Mesenchymal stem cell (in vitro differentiated cells and primary cell): ENCODE results near the gene CECR2.

Experiments
- DNase-seq: peaks from one replicate; pipeline ENCODE4 v3.0.0-alpha.2; 2013
- H2AFZ ChIP-seq: one replicate; pipeline ENCODE4 v1.6.1; 2013; ENCODE audit warnings: low read depth, mild to moderate bottlenecking, control low read depth, inconsistent platforms, low read length, moderate library complexity
- H2AK5ac ChIP-seq: 2 replicates; pipeline ENCODE4 v1.6.1; 2013; ENCODE audit warnings: low read length, moderate library complexity, mild to moderate bottlenecking, inconsistent platforms; ENCODE audit not compliant: severe bottlenecking
- H2BK120ac ChIP-seq: one replicate; pipeline ENCODE4 v1.6.1; 2013; ENCODE audit warnings: low read depth, mild to moderate bottlenecking, inconsistent platforms, low read length, moderate library complexity
- H2BK12ac ChIP-seq, 2 experiments: one replicate each; pipeline ENCODE4 v1.6.1; 2013; ENCODE audit warnings: inconsistent platforms in 2 of 2, low read length in 2 of 2, mild to moderate bottlenecking in 2 of 2, moderate library complexity in 2 of 2, control low read depth in 1 of 2
- H2BK15ac ChIP-seq: one replicate; pipeline ENCODE4 v1.6.1; 2013; ENCODE audit warnings: mild to moderate bottlenecking, low read depth, inconsistent platforms; ENCODE audit not compliant: poor library complexity, severe bottlenecking
- H2BK5ac ChIP-seq: 2 replicates; pipeline ENCODE4 v1.6.1; 2013; ENCODE audit warnings: low read depth, mild to moderate bottlenecking, low read length, control low read depth, inconsistent platforms; ENCODE audit not compliant: poor library complexity, severe bottlenecking
- H3K14ac ChIP-seq, 2 experiments: one replicate each; pipeline ENCODE4 v1.6.1; 2013; ENCODE audit warnings: inconsistent platforms in 2 of 2, low read length in 2 of 2, control low read depth in 1 of 2, mild to moderate bottlenecking in 1 of 2, moderate library complexity in 1 of 2
- H3K18ac ChIP-seq, 2 experiments: one replicate each; pipeline ENCODE4 v1.6.1; 2013; ENCODE audit warnings: inconsistent platforms in 2 of 2, low read length in 2 of 2, control low read depth in 1 of 2, low read depth in 1 of 2, mild to moderate bottlenecking in 1 of 2
- H3K23ac ChIP-seq, 2 experiments: one replicate each; pipeline ENCODE4 v1.6.1; 2013; ENCODE audit warnings: inconsistent platforms in 2 of 2, low read length in 2 of 2, mild to moderate bottlenecking in 2 of 2, moderate library complexity in 2 of 2, control low read depth in 1 of 2
- H3K27ac ChIP-seq: 2 replicates; pipeline ENCODE4 v1.5.1; 2013; ENCODE audit warnings: mild to moderate bottlenecking, moderate library complexity, low read length, control low read depth, inconsistent platforms; ENCODE audit not compliant: poor library complexity, severe bottlenecking
- H3K27me3 ChIP-seq, 2 experiments: 2 replicates each; pipeline versions ENCODE4 v1.6.1 to v1.7.0; 2013; ENCODE audit warnings: low read length in 2 of 2, mild to moderate bottlenecking in 2 of 2, moderate library complexity in 2 of 2, control low read depth in 1 of 2, inconsistent platforms in 1 of 2; ENCODE audit not compliant: control insufficient read depth in 1 of 2, insufficient read depth in 1 of 2
- H3K36me3 ChIP-seq, 2 experiments: 2 replicates each; pipeline versions ENCODE4 v1.6.1 to v1.7.0; 2013; ENCODE audit warnings: low read length in 2 of 2, control low read depth in 1 of 2, inconsistent platforms in 1 of 2, low read depth in 1 of 2, mild to moderate bottlenecking in 1 of 2; ENCODE audit not compliant: insufficient read depth in 2 of 2, control insufficient read depth in 1 of 2
- H3K4ac ChIP-seq, 2 experiments: one replicate each; pipeline ENCODE4 v1.6.1; 2013; ENCODE audit warnings: inconsistent platforms in 2 of 2, low read length in 2 of 2, mild to moderate bottlenecking in 2 of 2, moderate library complexity in 2 of 2, control low read depth in 1 of 2, low read depth in 1 of 2
- H3K4me1 ChIP-seq: 2 replicates; pipeline ENCODE4 v1.6.1; 2013; ENCODE audit warnings: low read depth, low read length, control low read depth; ENCODE audit not compliant: control insufficient read depth, insufficient read depth
- H3K4me2 ChIP-seq: 2 replicates; pipeline ENCODE4 v1.6.1; 2013; ENCODE audit warnings: low read length, mild to moderate bottlenecking, inconsistent platforms; ENCODE audit not compliant: poor library complexity, severe bottlenecking
- H3K4me3 ChIP-seq, 2 experiments: 2 replicates each; pipeline versions ENCODE4 v1.5.1 to v1.7.0; 2013; ENCODE audit warnings: low read length in 2 of 2, mild to moderate bottlenecking in 2 of 2, control low read depth in 1 of 2, low read depth in 1 of 2; ENCODE audit not compliant: insufficient read depth in 1 of 2
- H3K79me1 ChIP-seq: replicated peaks from 2 replicates; pipeline ENCODE4 v1.6.1; 2013; ENCODE audit warnings: mild to moderate bottlenecking, control low read depth, low read length, inconsistent platforms; ENCODE audit not compliant: poor library complexity, severe bottlenecking
- H3K9ac ChIP-seq: 2 replicates; pipeline ENCODE4 v1.7.0; 2013; ENCODE audit warnings: mild to moderate bottlenecking, low read length, moderate library complexity
- H3K9me3 ChIP-seq: 2 replicates; pipeline ENCODE4 v1.7.0; 2013; ENCODE audit warnings: mild to moderate bottlenecking, low read length; ENCODE audit not compliant: control insufficient read depth
- H4K8ac ChIP-seq: one replicate; pipeline ENCODE4 v1.6.1; 2013; ENCODE audit warnings: inconsistent platforms, mild to moderate bottlenecking, low read length, moderate library complexity
- H4K91ac ChIP-seq: one replicate; pipeline ENCODE4 v1.6.1; 2013; ENCODE audit warnings: mild to moderate bottlenecking, low read length, inconsistent platforms
- WGBS: methylation state at CpG from one replicate; pipeline ENCODE4 v1.1.7; 2013; ENCODE audit warnings: mixed read lengths; 5-methylcytosine and 5-hydroxymethylcytosine counted together

The CECR2 gene

DNA sequence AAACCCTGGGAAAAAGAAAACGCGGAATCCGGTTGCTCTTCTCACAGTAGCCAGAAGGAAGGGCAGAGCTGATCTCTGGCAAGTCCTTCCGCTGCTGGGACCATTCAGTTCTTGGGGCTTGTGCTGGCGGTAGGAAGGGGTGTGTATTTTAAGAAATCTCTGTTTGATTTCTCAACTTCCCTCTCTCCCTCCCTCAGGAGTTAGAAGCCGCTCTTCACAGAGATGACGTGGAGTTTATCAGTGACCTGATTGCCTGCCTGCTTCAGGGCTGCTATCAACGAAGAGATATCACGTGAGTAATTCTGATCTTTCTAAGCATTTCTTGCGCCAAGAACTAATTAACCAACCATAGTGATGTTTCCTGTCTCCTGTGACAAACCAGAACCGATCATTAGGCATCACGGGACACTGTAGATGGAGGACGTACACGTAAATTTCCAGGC lies 108.2 kb downstream of the CECR2 start:
- Histone ChIP-seq H3K9ac (peak overlapping the region; percentile 59), H2AK5ac (no peak overlapping the region), H3K9me3 (no peaks in the 10 kb centered on the region), H3K27ac (no peak overlapping the region), H2BK12ac (no peak overlapping the region), H3K4me2 (no peak overlapping the region), H3K4ac (no peak overlapping the region), H3K36me3 (no peaks in the 10 kb centered on the region), H2BK120ac (no peak overlapping the region), H4K8ac (no peak overlapping the region), H3K79me1 (no peaks in the 10 kb centered on the region), H3K18ac (no peak overlapping the region), H3K4me3 (peak overlapping the region in 1 of 2 experiments; percentile 61), H2BK5ac (no peak overlapping the region), H2AFZ (no peak overlapping the region), H3K23ac (no peak overlapping the region), H2BK15ac (no peak overlapping the region), H3K4me1 (no peaks in the 10 kb centered on the region), H3K27me3 (peaks cover 20 to 31% of the 10 kb centered on the region in 2 experiments), H4K91ac (no peak overlapping the region), H3K14ac (no peak overlapping the region)
- 54% methylated on average over 12 of the region's 14 CpGs for WGBS
- no peak for DNase-seq

GRCh38 chr22:17479135-17479534 lies 109.9 kb downstream of the CECR2 start:
- DNase-seq = no peak
- Histone ChIP-seq H4K91ac (no peak overlapping the region), H2AFZ (no peak overlapping the region), H3K4me3 (no peak overlapping the region), H3K23ac (no peak overlapping the region), H3K14ac (no peak overlapping the region), H3K18ac (no peak overlapping the region), H3K9ac (no peak overlapping the region), H3K4me2 (no peak overlapping the region), H3K27ac (no peak overlapping the region), H3K9me3 (no peaks in the 10 kb centered on the region), H3K36me3 (no peaks in the 10 kb centered on the region), H4K8ac (no peak overlapping the region), H2AK5ac (no peak overlapping the region), H2BK12ac (no peak overlapping the region), H2BK5ac (no peak overlapping the region), H2BK120ac (no peak overlapping the region), H3K27me3 (peaks cover 15 to 19% of the 10 kb centered on the region in 2 experiments), H3K4me1 (no peaks in the 10 kb centered on the region), H3K4ac (no peak overlapping the region), H3K79me1 (no peaks in the 10 kb centered on the region), H2BK15ac (no peak overlapping the region)
- 70% methylated on average over 2 of the region's 2 CpGs for WGBS

DNA sequence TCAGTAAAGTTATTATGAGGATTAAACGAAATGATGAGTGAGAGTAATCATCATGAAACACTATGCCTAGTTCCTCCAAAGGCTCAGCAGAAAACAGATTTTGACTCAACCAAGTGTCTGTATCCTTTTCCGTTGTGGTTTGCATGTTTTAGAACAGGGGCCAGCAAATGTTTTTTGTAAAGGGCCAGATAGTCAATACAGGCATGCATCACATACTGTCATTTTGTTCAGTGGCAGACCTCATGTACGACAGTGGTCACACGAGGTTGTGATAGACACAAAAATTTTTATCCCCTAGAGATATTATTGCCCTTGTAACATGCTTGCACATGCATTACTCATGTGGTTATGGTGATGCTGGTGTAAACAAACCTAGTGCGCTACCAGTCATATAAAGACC lies 112.2 kb downstream of the CECR2 start:
- Histone ChIP-seq H3K27me3 (peaks cover 8 to 12% of the 10 kb centered on the region in 2 experiments), H3K18ac (no peak overlapping the region), H3K23ac (no peak overlapping the region), H4K8ac (no peak overlapping the region), H2AK5ac (no peak overlapping the region), H2BK15ac (no peak overlapping the region), H2BK5ac (no peak overlapping the region), H3K9ac (no peak overlapping the region), H3K36me3 (no peaks in the 10 kb centered on the region), H3K4me2 (no peak overlapping the region), H3K4ac (no peak overlapping the region), H3K79me1 (no peaks in the 10 kb centered on the region), H3K27ac (no peak overlapping the region), H2BK120ac (no peak overlapping the region), H3K4me1 (no peaks in the 10 kb centered on the region), H4K91ac (no peak overlapping the region), H2BK12ac (no peak overlapping the region), H3K14ac (no peak overlapping the region), H3K9me3 (no peaks in the 10 kb centered on the region), H2AFZ (no peak overlapping the region), H3K4me3 (no peak overlapping the region)
- 87% methylated on average over 4 of the region's 5 CpGs for WGBS
- DNase-seq = no peak

DNA sequence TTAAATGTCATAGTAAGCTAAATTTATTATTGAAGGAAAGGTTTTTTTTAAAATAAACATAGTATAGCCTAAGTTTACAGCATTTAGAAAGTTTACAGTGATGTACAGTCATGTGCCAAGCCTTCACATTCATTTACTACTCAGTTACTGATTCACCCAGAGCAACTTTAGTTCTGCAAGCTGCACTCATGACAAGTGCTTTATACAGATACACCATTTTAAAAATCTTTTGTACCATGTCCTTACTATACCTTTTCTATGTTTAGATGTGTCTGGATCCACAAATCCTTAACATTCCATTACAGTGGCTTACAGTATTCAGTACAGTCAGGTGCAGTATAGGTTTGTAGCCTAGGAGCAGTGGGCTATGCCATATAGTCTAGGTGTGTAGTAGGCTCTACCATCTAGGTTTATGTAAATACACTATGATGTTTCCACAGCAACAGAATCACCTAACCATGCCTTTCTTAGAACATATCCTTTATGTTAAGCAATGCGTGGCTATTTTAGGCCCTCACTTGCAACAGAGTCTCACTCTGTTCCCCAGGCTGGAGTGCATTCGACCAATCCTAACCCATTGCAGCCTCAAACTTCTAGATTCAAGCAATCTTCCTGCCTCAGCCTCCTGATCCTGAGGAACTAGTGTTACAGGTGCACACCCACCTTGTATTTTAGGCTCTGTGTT lies 114.6 kb downstream of the CECR2 start:
- Histone ChIP-seq H2BK15ac (no peak overlapping the region), H3K23ac (no peak overlapping the region), H3K27ac (no peak overlapping the region), H3K9me3 (no peaks in the 10 kb centered on the region), H2BK12ac (no peak overlapping the region), H3K9ac (no peak overlapping the region), H3K79me1 (no peaks in the 10 kb centered on the region), H3K4me3 (no peak overlapping the region), H3K4me2 (no peak overlapping the region), H2AFZ (no peak overlapping the region), H2AK5ac (no peak overlapping the region), H2BK120ac (no peak overlapping the region), H3K36me3 (no peaks in the 10 kb centered on the region), H2BK5ac (no peak overlapping the region), H3K4me1 (no peaks in the 10 kb centered on the region), H4K8ac (no peak overlapping the region), H3K14ac (no peak overlapping the region), H3K4ac (no peak overlapping the region), H3K18ac (no peak overlapping the region), H4K91ac (no peak overlapping the region), H3K27me3 (peaks cover 0 to 16% of the 10 kb centered on the region in 2 experiments)
- DNase-seq = peak; percentile 5
- whole genome bisulfite sequencing = 82% methylated on average over 2 of the region's 2 CpGs
